ENCODE data around the gene STK10.

STK10 gene

DNA sequence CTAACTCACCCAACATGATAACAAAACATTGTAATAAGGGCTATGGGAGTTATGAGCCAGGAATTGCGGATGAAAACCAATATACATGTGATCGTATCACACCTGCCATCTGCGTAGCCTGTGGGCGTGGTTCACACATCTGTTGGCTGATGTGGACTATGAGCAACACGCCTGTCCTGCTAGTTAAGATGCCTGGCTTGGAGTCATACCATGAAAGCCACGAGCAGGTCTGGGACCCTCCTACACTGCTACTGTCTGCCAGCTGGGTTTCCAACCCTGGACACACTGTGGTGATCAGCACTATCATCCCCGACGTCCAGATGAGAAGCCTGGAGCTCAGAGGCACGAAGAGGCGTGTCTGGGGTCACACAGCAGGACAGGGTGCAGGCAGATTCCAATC, 40.2 kb downstream of the STK10 start:
- in situ Hi-C loops (cut with MboI; ENCODE audit: low pct_unique_long_range_greater_than_20kb, low sequenced_read_pairs): no loop called here

GRCh38 chr5:172146748-172147092, 41.3 kb downstream of the STK10 start:
- in situ Hi-C loops (cut with MboI; ENCODE audit: low pct_unique_long_range_greater_than_20kb, low sequenced_read_pairs): no loop called here
- DNase-seq: no peak

More for the DNA sequence above, 40.2 kb downstream of the STK10 start:
- DNase-seq: no peak

- no peak for DNase-seq
- in situ Hi-C loops (cut with MboI; ENCODE audit: low pct_unique_long_range_greater_than_20kb, low sequenced_read_pairs): no loop called here
These were observed 41.9 kb downstream of the STK10 start for GRCh38 chr5:172145870-172146747.

DNA sequence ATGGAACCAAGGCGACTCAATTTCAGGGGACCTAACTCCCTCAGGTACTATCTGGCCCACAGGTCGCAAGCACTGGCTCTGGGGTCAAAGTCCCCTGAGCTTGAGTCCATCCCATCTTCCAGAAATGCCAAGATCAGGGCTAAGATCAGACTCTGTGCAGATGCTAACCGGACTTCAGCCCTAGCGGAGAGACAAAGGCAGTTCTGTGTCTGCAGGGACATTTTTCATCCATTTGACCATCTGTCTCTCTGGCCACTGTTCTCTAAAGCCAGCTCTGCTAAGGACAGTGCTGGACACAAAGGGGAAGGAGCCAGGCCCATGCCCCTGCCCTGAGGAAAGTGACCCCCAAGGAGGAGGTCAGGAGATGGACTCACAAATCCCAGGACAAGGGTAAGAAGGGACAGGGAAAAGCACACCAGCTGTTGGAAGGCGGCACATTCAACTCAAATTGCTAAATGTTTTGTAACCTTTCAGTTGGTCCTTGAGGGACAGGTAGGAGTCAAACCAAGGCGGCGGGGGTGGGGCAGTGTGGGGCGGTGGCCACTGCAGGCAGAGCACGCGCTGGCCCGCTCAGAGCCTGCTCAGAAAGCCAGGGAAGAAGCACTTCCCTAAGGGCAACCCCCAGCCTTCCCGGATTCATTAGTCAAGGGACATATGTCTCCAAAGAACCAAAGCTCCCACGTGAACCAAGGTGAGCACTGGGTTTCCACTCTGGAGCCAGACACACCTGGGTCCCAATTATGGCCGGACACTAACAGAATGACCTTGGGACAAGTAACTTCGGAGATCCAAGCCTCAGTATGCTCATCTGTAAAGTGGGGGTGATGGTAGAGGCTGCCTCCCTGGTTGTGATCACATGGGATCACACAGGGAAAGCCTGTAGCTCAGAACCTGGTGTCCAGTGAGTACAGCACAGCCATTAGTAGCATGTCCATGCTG, 42.8 kb downstream of the STK10 start:
- DNase-seq: no peak
- in situ Hi-C loops (cut with MboI; ENCODE audit: low pct_unique_long_range_greater_than_20kb, low sequenced_read_pairs): no loop called here

GRCh38 chr5:172144291-172144815, 43.7 kb downstream of the STK10 start:
- in situ Hi-C loops (cut with MboI; ENCODE audit: low pct_unique_long_range_greater_than_20kb, low sequenced_read_pairs): no loop called here
- DNase-seq: no peak

DNA sequence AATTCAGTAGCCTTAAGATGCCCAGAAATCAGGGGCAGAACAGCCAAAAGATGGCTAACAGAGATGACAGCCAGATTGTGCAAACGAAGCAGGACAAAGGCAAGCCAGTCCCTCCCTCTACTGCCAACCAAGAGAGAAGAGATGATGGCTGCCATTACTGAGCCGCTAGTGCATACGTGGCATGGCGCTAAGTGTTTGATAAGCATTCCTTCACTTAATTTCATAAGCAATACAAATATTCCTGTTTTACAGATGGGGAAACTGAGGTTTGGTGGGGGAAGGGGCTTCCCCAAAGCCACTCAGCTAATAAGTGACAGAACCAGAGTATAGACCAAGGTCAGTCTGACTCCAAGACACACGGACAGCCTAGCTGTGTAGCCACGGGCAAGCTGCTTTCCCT, 44.1 kb downstream of the STK10 start:
- in situ Hi-C loops (cut with MboI; ENCODE audit: low pct_unique_long_range_greater_than_20kb, low sequenced_read_pairs): no loop called here
- no peak for DNase-seq

- peak; percentile 32 for DNase-seq
- in situ Hi-C loops (cut with MboI; ENCODE audit: low pct_unique_long_range_greater_than_20kb, low sequenced_read_pairs): no loop called here
These were observed 45.3 kb downstream of the STK10 start for GRCh38 chr5:172142709-172143215.

- in situ Hi-C loops (cut with MboI; ENCODE audit: low pct_unique_long_range_greater_than_20kb, low sequenced_read_pairs): no loop called here
- no peak for DNase-seq
These were observed 46.1 kb downstream of the STK10 start for GRCh38 chr5:172141949-172142319.

GRCh38 chr5:172140866-172141265, 47.2 kb downstream of the STK10 start:
- in situ Hi-C loops (cut with MboI; ENCODE audit: low pct_unique_long_range_greater_than_20kb, low sequenced_read_pairs): no loop called here
- no peak for DNase-seq

DNA sequence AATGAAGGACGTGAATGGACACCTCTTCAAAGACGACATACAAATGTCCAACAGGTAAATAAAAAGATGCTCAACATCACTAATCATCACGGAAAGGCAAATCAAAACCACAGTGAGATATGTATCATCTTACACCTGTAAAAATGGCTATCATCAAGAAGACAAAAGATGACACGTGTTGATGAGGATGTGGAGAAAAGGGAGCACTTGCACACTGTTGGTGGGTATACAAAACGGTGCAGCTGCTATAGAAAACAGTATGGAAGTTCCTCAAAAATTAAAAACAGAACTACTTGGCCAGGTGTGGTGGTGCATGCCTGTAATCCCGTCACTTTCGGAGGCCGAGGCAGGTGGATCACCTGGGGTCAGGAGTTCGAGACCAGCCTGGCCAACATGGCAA, 47.9 kb downstream of the STK10 start:
- no peak for DNase-seq
- in situ Hi-C loops (cut with MboI; ENCODE audit: low pct_unique_long_range_greater_than_20kb, low sequenced_read_pairs): no loop called here

DNA sequence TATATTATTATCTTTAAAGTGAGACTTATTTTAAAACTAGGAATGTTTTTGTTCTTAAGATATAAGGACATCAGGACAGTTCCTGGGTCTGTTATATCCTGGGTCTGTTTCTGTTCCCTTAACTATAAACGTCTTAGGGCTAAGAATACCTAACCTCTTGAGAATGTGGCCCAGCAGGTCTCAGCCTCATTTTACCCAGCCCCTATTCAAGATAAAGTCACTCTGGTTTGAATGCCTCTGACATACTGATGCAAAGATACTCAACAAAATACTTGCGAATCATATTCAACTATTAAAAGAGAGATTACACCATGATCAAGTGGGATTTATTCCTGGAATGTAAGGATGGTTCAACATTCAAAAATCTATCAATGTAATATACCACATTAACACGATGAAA, 51.0 kb downstream of the STK10 start:
- in situ Hi-C loops (cut with MboI; ENCODE audit: low pct_unique_long_range_greater_than_20kb, low sequenced_read_pairs): no loop called here
- DNase-seq: no peak

DNA sequence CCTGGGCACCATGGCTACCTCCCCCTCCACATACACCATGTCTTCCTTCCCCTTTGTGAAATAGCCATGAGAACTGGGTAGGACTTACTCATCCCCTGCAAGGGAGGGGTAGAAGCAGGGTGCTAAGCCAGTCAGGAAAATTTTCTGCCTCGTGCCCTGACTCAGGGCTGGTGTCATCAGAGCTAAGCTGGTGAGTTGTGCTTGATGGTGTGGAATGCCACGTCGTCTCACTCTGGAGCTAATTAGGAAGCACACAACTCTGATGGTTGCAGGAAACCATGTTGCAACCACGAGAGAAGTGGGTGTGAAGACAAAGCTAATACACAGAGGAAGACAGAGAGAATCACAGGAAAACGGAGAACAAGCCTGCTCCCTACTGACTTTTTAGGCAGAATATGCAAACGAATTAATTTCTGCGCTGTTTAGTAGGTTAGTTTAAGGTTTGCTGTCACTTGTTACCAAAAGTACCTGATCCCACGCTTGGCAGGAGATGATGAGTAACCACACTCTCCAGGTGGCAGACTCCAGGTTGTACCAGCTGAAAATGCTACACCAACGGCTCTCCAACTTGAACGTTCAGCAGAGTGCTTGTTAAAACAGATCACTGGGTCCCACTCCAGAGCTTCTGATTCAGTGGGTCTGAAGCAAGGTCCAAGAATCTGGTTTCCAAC, 54.5 kb downstream of the STK10 start:
- in situ Hi-C loops (cut with MboI; ENCODE audit: low pct_unique_long_range_greater_than_20kb, low sequenced_read_pairs): no loop called here
- DNase-seq: peak; percentile 72

DNA sequence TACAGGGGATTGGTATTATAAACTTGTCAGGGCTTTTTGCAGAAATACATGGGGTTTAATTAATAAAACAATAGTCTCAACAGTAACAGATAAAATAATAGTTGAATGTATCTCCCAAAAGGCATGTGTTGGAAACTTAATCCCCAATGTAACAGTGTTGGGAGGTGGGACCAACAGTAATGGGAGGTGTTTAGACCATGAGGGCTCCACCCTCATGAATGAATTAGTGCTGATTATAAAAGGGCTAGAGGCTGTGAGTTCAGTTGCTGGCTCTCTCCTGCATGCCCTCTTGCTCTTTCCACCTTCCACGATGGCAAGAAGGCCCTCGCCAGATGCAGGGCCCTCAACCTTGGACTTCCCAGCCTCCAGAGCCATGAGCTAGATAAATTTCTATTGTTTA, 56.3 kb downstream of the STK10 start:
- no peak for DNase-seq
- in situ Hi-C loops (cut with MboI; ENCODE audit: low pct_unique_long_range_greater_than_20kb, low sequenced_read_pairs): no loop called here

- DNase-seq: no peak
These were observed 58.6 kb downstream of the STK10 start for GRCh38 chr5:172129256-172129910.

DNA sequence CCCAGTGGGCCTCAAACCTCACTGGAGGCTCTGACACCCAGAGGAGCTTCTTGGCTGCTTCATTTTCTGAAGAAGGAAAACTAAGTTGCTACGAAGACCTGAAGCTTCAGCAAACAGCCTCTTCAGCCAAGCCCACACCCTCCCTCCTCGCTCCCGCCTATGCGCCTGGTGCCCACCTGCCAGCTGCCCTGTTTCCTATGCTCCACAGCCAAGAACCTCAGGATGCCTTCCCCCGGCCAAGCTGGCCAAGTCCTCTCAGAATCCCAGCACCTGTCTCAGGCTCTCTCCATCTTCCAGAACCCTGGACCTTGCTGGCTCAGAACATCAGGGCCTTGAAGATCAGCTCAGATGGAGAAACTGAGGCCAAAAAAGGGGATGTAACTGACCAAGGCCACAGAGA, 60.4 kb downstream of the STK10 start:
- no peak for DNase-seq
- in situ Hi-C loops (cut with MboI; ENCODE audit: low pct_unique_long_range_greater_than_20kb, low sequenced_read_pairs): no loop called here

More at GRCh38 chr5:172129256-172129910, 58.6 kb downstream of the STK10 start:
- in situ Hi-C loops (cut with MboI; ENCODE audit: low pct_unique_long_range_greater_than_20kb, low sequenced_read_pairs): no loop called here

- in situ Hi-C loops (cut with MboI; ENCODE audit: low pct_unique_long_range_greater_than_20kb, low sequenced_read_pairs): no loop called here
- no peak for DNase-seq
These were observed 64.7 kb downstream of the STK10 start for GRCh38 chr5:172123269-172123692.

DNA sequence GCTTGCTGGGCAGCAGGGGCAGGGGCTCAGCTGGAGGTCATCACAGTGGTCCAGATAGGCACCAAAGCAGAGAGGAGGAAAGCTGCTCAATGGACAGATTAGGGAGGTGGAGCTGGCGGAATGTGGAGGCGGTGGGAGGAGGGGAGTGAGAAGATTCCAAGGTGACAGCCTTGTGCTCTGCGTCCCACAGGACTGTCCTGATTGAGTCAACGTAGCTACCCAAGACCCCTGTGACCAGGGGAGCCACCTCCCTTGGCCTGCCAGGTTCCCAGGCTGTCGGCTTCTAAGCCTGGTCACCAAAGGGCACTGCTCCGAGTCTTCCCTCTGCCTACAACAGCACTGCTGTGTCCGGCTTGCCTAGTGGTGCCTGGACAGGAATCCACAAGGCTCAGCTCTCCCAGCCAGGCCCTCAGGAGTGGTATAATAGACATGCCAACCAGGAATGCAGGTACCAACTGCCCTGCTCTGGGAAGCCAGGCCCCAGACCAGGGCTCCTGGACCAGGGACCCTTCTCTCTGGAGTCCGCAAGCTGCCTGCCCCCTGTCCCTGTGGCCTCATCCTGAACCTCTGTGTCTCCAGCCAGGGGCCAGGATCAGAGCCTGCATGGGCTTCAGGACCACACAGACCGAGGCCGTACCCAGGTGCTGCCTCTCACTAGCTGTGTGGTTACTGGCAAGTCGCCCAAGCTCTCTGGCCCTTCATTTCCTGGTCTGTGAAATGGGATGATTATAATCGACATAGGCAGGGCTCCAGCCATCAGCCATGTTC, 67.9 kb downstream of the STK10 start:
- in situ Hi-C loops (cut with MboI; ENCODE audit: low pct_unique_long_range_greater_than_20kb, low sequenced_read_pairs): loop anchor here (10.0 kb wide), 1 partner anchor 65 kb away; the partner anchor contains the start of gene STK10
- no peak for DNase-seq

DNA sequence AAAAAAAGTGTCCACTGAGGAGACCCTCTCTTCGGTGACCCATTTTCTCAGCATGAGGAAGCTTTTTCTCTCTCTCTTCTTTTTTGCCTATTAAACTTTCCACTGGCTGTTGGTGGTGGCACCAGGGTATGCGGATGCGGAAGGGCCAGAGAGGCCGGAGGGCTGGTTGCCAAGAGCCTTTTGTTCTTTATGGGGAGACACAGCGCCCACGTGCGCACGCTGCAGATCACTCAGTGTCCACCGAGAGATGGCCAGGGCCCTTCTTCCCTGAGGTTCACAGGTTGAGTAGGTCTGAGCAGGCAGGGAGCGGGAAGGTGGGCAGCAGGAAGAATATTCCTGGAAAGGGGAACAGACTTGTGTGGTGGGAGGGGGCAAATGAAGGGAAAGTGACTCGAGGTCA, 69.1 kb downstream of the STK10 start:
- in situ Hi-C loops (cut with MboI; ENCODE audit: low pct_unique_long_range_greater_than_20kb, low sequenced_read_pairs): loop anchor here (10.0 kb wide), 1 partner anchor 66 kb away; the partner anchor contains the start of gene STK10

More for the DNA sequence above, 69.1 kb downstream of the STK10 start:
- DNase-seq: no peak
